GM23338 (cell line): Measurements from ENCODE around the gene RAB9B. TPM values are rescaled to one million over a fixed set of nuclear protein-coding genes. Genes with fewer than 3 reads are reported as not detected.

Experiments
- ATAC-seq: fragments of 200-7000 bp; cut with Tn5 transposase; 3 replicates; pipeline ENCODE4 v1.9.1; 2020
- DNase-seq: peaks from one replicate; pipeline ENCODE4 v3.0.0-alpha.2; 2015; ENCODE audit warnings: low spot score
- H2AFZ ChIP-seq: fragments of 200-600 bp; sonication (generic); 2 replicates; pipeline ENCODE4 v1.8.0; 2016; ENCODE audit warnings: antibody characterized with exemption, mild to moderate bottlenecking, moderate library complexity
- H3F3A ChIP-seq: fragments of 200-600 bp; sonication (generic); replicated peaks from 2 replicates; pipeline ENCODE4 v1.8.0; 2017; ENCODE audit warnings: antibody characterized with exemption, mixed run types, low read depth
- H3K27ac ChIP-seq: fragments of 200-600 bp; sonication (generic); 2 replicates; pipeline ENCODE4 v1.6.1; 2016; ENCODE audit warnings: low read depth
- H3K27me3 ChIP-seq: fragments of 200-600 bp; sonication (generic); 2 replicates; pipeline ENCODE4 v1.8.0; 2016; ENCODE audit warnings: mild to moderate bottlenecking, mixed run types, moderate library complexity; ENCODE audit not compliant: insufficient read depth
- H3K36me3 ChIP-seq: fragments of 200-600 bp; sonication (generic); 2 replicates; pipeline ENCODE4 v1.8.0; 2016; ENCODE audit warnings: mild to moderate bottlenecking; ENCODE audit not compliant: insufficient read depth
- H3K4me1 ChIP-seq: fragments of 200-600 bp; sonication (generic); 2 replicates; pipeline ENCODE4 v1.8.0; 2016; ENCODE audit warnings: mild to moderate bottlenecking, moderate library complexity; ENCODE audit not compliant: insufficient read depth
- H3K4me2 ChIP-seq: fragments of 200-600 bp; sonication (generic); 2 replicates; pipeline ENCODE4 v1.7.1; 2017; ENCODE audit warnings: mixed run types
- H3K4me3 ChIP-seq: fragments of 200-600 bp; sonication (generic); 2 replicates; pipeline ENCODE4 v1.6.1; 2016; ENCODE audit warnings: mixed run types
- H3K79me2 ChIP-seq: fragments of 200-600 bp; sonication (generic); replicated peaks from 2 replicates; pipeline ENCODE4 v1.8.0; 2017; ENCODE audit warnings: mild to moderate bottlenecking; ENCODE audit not compliant: insufficient read depth
- H3K9me2 ChIP-seq: fragments of 200-600 bp; sonication (generic); 2 replicates; pipeline ENCODE4 v1.8.0; 2017; ENCODE audit not compliant: insufficient read depth
- H4K20me1 ChIP-seq: fragments of 200-600 bp; sonication (generic); replicated peaks from 2 replicates; pipeline ENCODE4 v1.8.0; 2017; ENCODE audit warnings: mild to moderate bottlenecking; ENCODE audit not compliant: insufficient read depth
- H3K27ac Mint-ChIP-seq: 2 replicates; pipeline ENCODE4 v1.8.0; 2020; ENCODE audit warnings: inconsistent platforms, mild to moderate bottlenecking, moderate library complexity, mixed read lengths
- H3K27me3 Mint-ChIP-seq: 3 replicates; pipeline ENCODE4 v1.8.0; 2022; ENCODE audit warnings: low read depth, mild to moderate bottlenecking, moderate library complexity, mixed read lengths, inconsistent platforms; ENCODE audit not compliant: insufficient read depth, poor library complexity
- H3K36me3 Mint-ChIP-seq: 3 replicates; pipeline ENCODE4 v1.8.0; 2021; ENCODE audit warnings: low read depth, mild to moderate bottlenecking, inconsistent platforms, moderate library complexity, mixed read lengths
- H3K4me1 Mint-ChIP-seq: 3 replicates; pipeline ENCODE4 v1.8.0; 2020; ENCODE audit warnings: mild to moderate bottlenecking, inconsistent platforms, mixed read lengths
- H3K4me3 Mint-ChIP-seq: 3 replicates; pipeline ENCODE4 v1.8.0; 2021; ENCODE audit warnings: moderate library complexity, mild to moderate bottlenecking, inconsistent platforms, mixed read lengths
- H3K9me3 Mint-ChIP-seq: 3 replicates; pipeline ENCODE4 v1.8.0; 2020; ENCODE audit warnings: moderate library complexity, mild to moderate bottlenecking, inconsistent platforms, mixed read lengths
- CREB1 ChIP-seq: fragments of 250-450 bp; sonication (Bioruptor Pico); IDR thresholded peaks from 2 replicates; pipeline ENCODE4 v1.5.0; 2020; ENCODE audit warnings: low read depth, mild to moderate bottlenecking, moderate library complexity
- CTCF ChIP-seq, 2 experiments: fragments of 200-600 bp in 1 of 2; sonication (generic) in 1 of 2; conservative IDR thresholded peaks; 2 replicates each; pipeline versions ENCODE4 v1.5.1 to v1.6.1; 2016 to 2017; ENCODE audit warnings: antibody characterized with exemption in 2 of 2, low read depth in 2 of 2, mild to moderate bottlenecking in 2 of 2, moderate library complexity in 1 of 2
- ETS1 ChIP-seq: IDR thresholded peaks from 2 replicates; pipeline ENCODE4 v1.6.1; 2016; ENCODE audit warnings: antibody characterized with exemption
- EZH2 ChIP-seq: fragments of 200-600 bp; sonication (generic); IDR thresholded peaks from one replicate; pipeline ENCODE4 v1.8.0; 2017; ENCODE audit warnings: antibody characterized with exemption, mild to moderate bottlenecking, low read depth; ENCODE audit not compliant: unreplicated experiment
- JUNB ChIP-seq: IDR thresholded peaks from one replicate; pipeline ENCODE4 v1.6.1; 2016; ENCODE audit warnings: antibody characterized with exemption; ENCODE audit not compliant: unreplicated experiment
- POLR2AphosphoS5 ChIP-seq: IDR thresholded peaks from 2 replicates; pipeline ENCODE4 v1.6.1; 2016; ENCODE audit warnings: antibody characterized with exemption, low read depth
- REST ChIP-seq: IDR thresholded peaks from one replicate; pipeline ENCODE4 v1.6.1; 2018; ENCODE audit warnings: antibody characterized with exemption; ENCODE audit not compliant: unreplicated experiment
- ZNF114 ChIP-seq: fragments of 250-450 bp; sonication (Bioruptor Pico); IDR thresholded peaks from 2 replicates; pipeline ENCODE4 v1.5.0; 2020; ENCODE audit warnings: mild to moderate bottlenecking, moderate library complexity
- ZNF462 ChIP-seq: fragments of 250-450 bp; sonication (Bioruptor Pico); IDR thresholded peaks from 2 replicates; pipeline ENCODE4 v1.5.0; 2020; ENCODE audit warnings: mild to moderate bottlenecking, moderate library complexity
- polyA plus RNA-seq: library from polyadenylated mRNA; unstranded; fragments of >200 nt; fragmentation: Nextera tagmentation; extraction: Ambion mirVana; gene quantifications from 2 replicates; pipeline ENCODE4 v1.2.1, GENCODE V29; 2016
- total RNA-seq: library from RNA; depleted of rRNA; stranded (reverse); fragments of >200 nt; shearing (Covaris generic); gene quantifications from 2 replicates; pipeline ENCODE4 v1.2.3, GENCODE V29; 2014

Gene RAB9B
- total and polyA plus RNA-seq, 2 experiments from 2014 or later: 0.24 to 0.28 TPM

- no peak for TF ChIP-seq REST
Observed at GRCh38 chrX:103783971-103784370, 48.1 kb downstream of the RAB9B start (continued).

- H3K27me3 ChIP-seq: no peaks in the 10 kb centered on the region
- Mint-ChIP-seq H3K27ac (no peak overlapping the region), H3K36me3 (peaks cover 41% of the 10 kb centered on the region), H3K9me3 (no peaks in the 10 kb centered on the region), H3K4me3 (no peak overlapping the region), H3K4me1 (no peaks in the 10 kb centered on the region), H3K27me3 (no peaks in the 10 kb centered on the region)
- no peaks in the 10 kb centered on the region for H3K4me1 ChIP-seq
- H3K27ac ChIP-seq: no peak overlapping the region
- H2AFZ ChIP-seq: no peak overlapping the region
- peaks cover 4% of the 10 kb centered on the region for H3K36me3 ChIP-seq
- H3K4me2 ChIP-seq: no peak overlapping the region
- H3K79me2 ChIP-seq: no peaks in the 10 kb centered on the region
- ATAC-seq (no peak), DNase-seq (no peak)
- H3K9me2 ChIP-seq: no peaks in the 10 kb centered on the region
- H4K20me1 ChIP-seq: no peaks in the 10 kb centered on the region
- H3F3A ChIP-seq: no peaks in the 10 kb centered on the region
- H3K4me3 ChIP-seq: no peak overlapping the region
- TF ChIP-seq EZH2 (no peak), ETS1 (no peak), CTCF (conservative IDR thresholded peaks at IDR 0.05; ENCODE audit: low read depth in 2 of 2) (no peak), JUNB (no peak), ZNF114 (no peak), POLR2AphosphoS5 (no peak), REST (no peak), CREB1 (CRISPR knock-in tag) (no peak), ZNF462 (CRISPR knock-in tag) (no peak)
Observed at GRCh38 chrX:103783196-103783595, 48.9 kb downstream of the RAB9B start.
